Measurements from ENCODE around the gene HDAC10.

The HDAC10 gene

GRCh38 chr22:50197856-50198623 is 53.0 kb downstream of the HDAC10 start:
- no peak for DNase-seq

- DNase-seq = no peak
Observed at GRCh38 chr22:50197000-50197800, 53.9 kb downstream of the HDAC10 start.

- DNase-seq = no peak
Observed at GRCh38 chr22:50196256-50196655, 54.8 kb downstream of the HDAC10 start.
